B cell (primary cell): ENCODE measurements around the gene ITGB2.

Experiments
- CTCF ChIP-seq: fragments of 200-600 bp; IDR thresholded peaks from one replicate; pipeline ENCODE4 v1.8.0; 2022; ENCODE audit warnings: antibody characterized with exemption, mild to moderate bottlenecking
- EZH2 ChIP-seq: IDR thresholded peaks from 2 replicates; pipeline ENCODE4 v1.6.1; 2012; ENCODE audit warnings: borderline replicate concordance, low read depth, mild to moderate bottlenecking, moderate library complexity, low read length; ENCODE audit not compliant: insufficient read depth, poor library complexity, severe bottlenecking

- TF ChIP-seq CTCF: no peak
- TF ChIP-seq EZH2: no peak
Measured at GRCh38 chr21:44938772-44939531, 18.3 kb upstream of the ITGB2 start.
